Measurements from ENCODE around the gene CDKAL1.

CDKAL1 gene

DNA sequence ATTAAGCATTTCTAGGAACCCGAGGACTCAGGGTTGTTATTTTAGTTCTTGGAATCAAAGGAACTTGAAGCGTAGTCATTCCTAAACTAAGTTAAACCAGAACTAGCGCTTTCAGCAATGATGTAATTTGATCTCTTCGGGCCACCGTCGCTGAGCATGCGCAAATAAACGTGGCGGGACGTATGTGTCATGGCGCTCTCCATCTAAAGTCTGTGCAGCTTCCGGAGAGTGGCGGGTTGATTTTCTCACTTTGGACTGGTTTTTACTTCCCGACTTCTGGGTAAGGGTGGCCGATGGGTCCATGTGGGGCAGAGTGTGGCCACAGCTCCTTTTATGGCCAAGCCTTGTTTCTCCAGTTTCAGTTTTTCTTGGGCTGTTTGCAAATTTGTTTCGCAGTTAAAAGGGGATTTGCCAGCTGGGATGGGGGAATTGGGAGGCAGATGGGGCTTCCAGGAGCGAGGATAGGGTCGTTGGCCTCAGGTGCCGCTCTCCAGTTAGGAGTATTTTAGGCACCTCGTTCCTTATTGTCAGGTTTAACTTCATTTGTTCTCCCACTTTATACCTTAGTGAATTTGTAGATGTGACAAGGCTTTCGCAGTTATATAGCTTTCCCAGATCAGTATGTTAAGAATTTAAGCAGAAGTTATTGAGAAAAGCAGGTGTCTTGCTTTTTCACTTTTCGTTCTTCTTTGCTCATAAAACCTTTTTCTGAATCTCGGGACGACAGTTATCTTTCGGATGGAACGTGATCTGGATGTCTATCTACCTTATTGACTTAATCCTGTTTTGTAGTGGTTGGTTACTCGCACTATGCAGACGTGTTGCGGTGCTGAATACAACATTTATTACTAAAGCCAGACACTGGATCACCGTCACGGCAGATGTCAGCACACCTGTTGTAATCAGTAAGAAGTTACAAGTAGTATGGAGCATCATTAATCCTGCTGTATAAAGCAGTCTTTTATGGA, at the start of gene CDKAL1:
CDKAL1 (plus strand) TSS at position 163 of the 968 bp plus-strand sequence. CDS start 11,894 bp downstream, outside the sequence.
- peaks cover 10 to 12% of the 10 kb centered on the region in 2 donors for H3K4me1 ChIP-seq (ENCODE audit: control insufficient read depth in 1 of 2, insufficient read depth in 2 of 2, low read length in 2 of 2)
- peak within 1 kb of the TSS; percentile 92 to 97 for H3K4me3 ChIP-seq (ENCODE audit: low read depth in 1 of 2, low read length in 2 of 2)
- peak within 1 kb of the TSS; percentile 76 to 79 for H3K9ac ChIP-seq (ENCODE audit: low read depth in 1 of 2, low read length in 2 of 2)
- H3K27me3 ChIP-seq (ENCODE audit: control insufficient read depth in 1 of 2, insufficient read depth in 2 of 2, low read length in 2 of 2), result no peaks in the 10 kb centered on the region
- H3K36me3 ChIP-seq (ENCODE audit: control insufficient read depth in 1 of 2, insufficient read depth in 2 of 2, low read length in 2 of 2), result peaks cover 0 to 3% of the 10 kb centered on the region in 2 donors
- peak within 1 kb of the TSS; percentile 63 for H3K27ac ChIP-seq (ENCODE audit: low read depth, low read length)
- H3K9me3 ChIP-seq (ENCODE audit: control insufficient read depth in 1 of 2, low read length in 2 of 2), result no peaks in the 10 kb centered on the region

- H3K9ac ChIP-seq (ENCODE audit: low read depth in 1 of 2, low read length in 2 of 2), result no peak overlapping the region
- peaks cover 15 to 39% of the 10 kb centered on the region in 2 donors for H3K36me3 ChIP-seq (ENCODE audit: control insufficient read depth in 1 of 2, insufficient read depth in 2 of 2, low read length in 2 of 2)
Measured at GRCh38 chr6:20486641-20487040, 47.6 kb upstream of the CDKAL1 start.

GRCh38 chr6:20487669-20488375, 46.4 kb upstream of the CDKAL1 start:
- Histone ChIP-seq H3K36me3 (ENCODE audit: control insufficient read depth in 1 of 2, insufficient read depth in 2 of 2, low read length in 2 of 2) (peaks cover 16 to 38% of the 10 kb centered on the region in 2 donors), H3K4me3 (ENCODE audit: low read depth in 1 of 2, low read length in 2 of 2) (no peak overlapping the region), H3K4me1 (ENCODE audit: control insufficient read depth in 1 of 2, insufficient read depth in 2 of 2, low read length in 2 of 2) (no peaks in the 10 kb centered on the region), H3K27me3 (ENCODE audit: control insufficient read depth in 1 of 2, insufficient read depth in 2 of 2, low read length in 2 of 2) (no peaks in the 10 kb centered on the region), H3K27ac (ENCODE audit: low read depth, low read length) (no peak overlapping the region), H3K9ac (ENCODE audit: low read depth in 1 of 2, low read length in 2 of 2) (no peak overlapping the region), H3K9me3 (ENCODE audit: control insufficient read depth in 1 of 2, low read length in 2 of 2) (no peaks in the 10 kb centered on the region)

More at GRCh38 chr6:20486641-20487040, 47.6 kb upstream of the CDKAL1 start:
- no peaks in the 10 kb centered on the region for H3K9me3 ChIP-seq (ENCODE audit: control insufficient read depth in 1 of 2, low read length in 2 of 2)
- no peaks in the 10 kb centered on the region for H3K4me1 ChIP-seq (ENCODE audit: control insufficient read depth in 1 of 2, insufficient read depth in 2 of 2, low read length in 2 of 2)
- H3K27me3 ChIP-seq (ENCODE audit: control insufficient read depth in 1 of 2, insufficient read depth in 2 of 2, low read length in 2 of 2), result no peaks in the 10 kb centered on the region
- no peak overlapping the region for H3K4me3 ChIP-seq (ENCODE audit: low read depth in 1 of 2, low read length in 2 of 2)
- H3K27ac ChIP-seq (ENCODE audit: low read depth, low read length), result no peak overlapping the region

DNA sequence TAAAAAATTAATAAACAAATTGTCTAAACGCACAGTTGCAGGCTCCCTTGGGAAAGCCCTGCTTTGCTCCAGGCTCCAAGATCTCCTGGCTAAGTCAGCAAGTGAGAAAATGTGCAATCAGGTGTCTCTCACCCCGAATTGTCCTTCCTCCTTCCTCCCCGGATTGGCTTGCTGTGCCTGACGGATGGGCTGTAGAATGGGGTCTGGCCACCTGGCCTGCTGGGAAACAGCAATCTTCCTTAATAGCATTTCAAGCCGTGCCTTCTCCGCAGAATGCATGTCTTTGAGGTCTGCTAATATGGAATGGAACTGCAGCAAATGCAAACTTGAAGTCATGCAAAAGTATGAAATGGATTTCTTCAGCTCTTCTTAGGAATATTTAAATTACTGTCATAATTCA, 43.7 kb upstream of the CDKAL1 start:
- H3K9me3 ChIP-seq (ENCODE audit: control insufficient read depth in 1 of 2, low read length in 2 of 2), result no peaks in the 10 kb centered on the region
- no peak overlapping the region for H3K27ac ChIP-seq (ENCODE audit: low read depth, low read length)
- no peak overlapping the region for H3K4me3 ChIP-seq (ENCODE audit: low read depth in 1 of 2, low read length in 2 of 2)
- no peaks in the 10 kb centered on the region for H3K27me3 ChIP-seq (ENCODE audit: control insufficient read depth in 1 of 2, insufficient read depth in 2 of 2, low read length in 2 of 2)
- H3K9ac ChIP-seq (ENCODE audit: low read depth in 1 of 2, low read length in 2 of 2), result no peak overlapping the region
- peaks cover 16 to 32% of the 10 kb centered on the region in 2 donors for H3K36me3 ChIP-seq (ENCODE audit: control insufficient read depth in 1 of 2, insufficient read depth in 2 of 2, low read length in 2 of 2)
- no peaks in the 10 kb centered on the region for H3K4me1 ChIP-seq (ENCODE audit: control insufficient read depth in 1 of 2, insufficient read depth in 2 of 2, low read length in 2 of 2)

- Histone ChIP-seq H3K27ac (ENCODE audit: low read depth, low read length) (no peak overlapping the region), H3K4me1 (ENCODE audit: control insufficient read depth in 1 of 2, insufficient read depth in 2 of 2, low read length in 2 of 2) (no peaks in the 10 kb centered on the region), H3K9me3 (ENCODE audit: control insufficient read depth in 1 of 2, low read length in 2 of 2) (no peaks in the 10 kb centered on the region), H3K9ac (ENCODE audit: low read depth in 1 of 2, low read length in 2 of 2) (no peak overlapping the region), H3K27me3 (ENCODE audit: control insufficient read depth in 1 of 2, insufficient read depth in 2 of 2, low read length in 2 of 2) (no peaks in the 10 kb centered on the region), H3K36me3 (ENCODE audit: control insufficient read depth in 1 of 2, insufficient read depth in 2 of 2, low read length in 2 of 2) (peaks cover 16 to 32% of the 10 kb centered on the region in 2 donors), H3K4me3 (ENCODE audit: low read depth in 1 of 2, low read length in 2 of 2) (no peak overlapping the region)
Measured at GRCh38 chr6:20492099-20492498, 42.2 kb upstream of the CDKAL1 start.

DNA sequence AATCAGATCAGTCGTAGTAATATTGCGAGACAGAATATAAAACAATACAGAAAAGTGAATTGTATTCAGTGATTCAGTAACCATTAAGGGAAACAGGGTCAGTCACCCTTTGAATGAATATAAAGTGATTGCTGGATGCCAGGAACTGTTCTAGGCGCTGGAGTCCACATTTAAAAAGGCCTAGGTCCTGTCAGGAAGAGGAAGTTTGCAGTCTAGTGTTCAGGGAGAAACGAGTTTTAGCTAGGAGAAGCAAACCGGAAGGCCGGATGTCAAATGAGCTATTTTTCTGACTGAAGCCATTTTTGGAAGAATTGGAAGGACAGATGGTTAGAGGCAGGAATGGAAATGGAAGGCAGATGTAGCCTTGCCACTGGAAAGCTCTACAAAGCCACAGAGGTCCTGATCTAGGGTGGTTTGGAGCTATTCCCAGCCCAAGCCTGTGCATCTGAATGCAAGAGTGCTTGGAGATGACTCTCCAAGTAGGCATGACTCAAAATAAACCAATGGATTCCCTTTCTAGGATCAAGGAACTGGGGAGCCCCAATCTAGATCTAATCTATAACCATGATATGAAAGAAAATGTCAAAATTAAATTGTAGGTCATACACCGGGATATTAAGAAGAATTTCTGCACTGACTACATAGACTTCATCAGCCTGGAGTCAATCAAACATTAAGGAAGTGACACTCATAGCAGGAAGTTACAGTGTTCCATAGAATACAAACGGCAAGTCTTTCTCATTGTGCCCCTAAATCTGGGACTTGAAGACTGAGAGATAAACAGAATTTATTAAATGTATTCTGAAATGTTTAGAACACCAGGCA, 36.8 kb upstream of the CDKAL1 start:
- Histone ChIP-seq H3K27me3 (ENCODE audit: control insufficient read depth in 1 of 2, insufficient read depth in 2 of 2, low read length in 2 of 2) (no peaks in the 10 kb centered on the region), H3K9me3 (ENCODE audit: control insufficient read depth in 1 of 2, low read length in 2 of 2) (no peaks in the 10 kb centered on the region), H3K4me3 (ENCODE audit: low read depth in 1 of 2, low read length in 2 of 2) (no peak overlapping the region), H3K9ac (ENCODE audit: low read depth in 1 of 2, low read length in 2 of 2) (no peak overlapping the region), H3K4me1 (ENCODE audit: control insufficient read depth in 1 of 2, insufficient read depth in 2 of 2, low read length in 2 of 2) (no peaks in the 10 kb centered on the region), H3K27ac (ENCODE audit: low read depth, low read length) (no peak overlapping the region), H3K36me3 (ENCODE audit: control insufficient read depth in 1 of 2, insufficient read depth in 2 of 2, low read length in 2 of 2) (no peaks in the 10 kb centered on the region)

- Histone ChIP-seq H3K4me1 (ENCODE audit: control insufficient read depth in 1 of 2, insufficient read depth in 2 of 2, low read length in 2 of 2) (no peaks in the 10 kb centered on the region), H3K27ac (ENCODE audit: low read depth, low read length) (no peak overlapping the region), H3K27me3 (ENCODE audit: control insufficient read depth in 1 of 2, insufficient read depth in 2 of 2, low read length in 2 of 2) (no peaks in the 10 kb centered on the region), H3K9ac (ENCODE audit: low read depth in 1 of 2, low read length in 2 of 2) (no peak overlapping the region), H3K36me3 (ENCODE audit: control insufficient read depth in 1 of 2, insufficient read depth in 2 of 2, low read length in 2 of 2) (no peaks in the 10 kb centered on the region), H3K4me3 (ENCODE audit: low read depth in 1 of 2, low read length in 2 of 2) (no peak overlapping the region), H3K9me3 (ENCODE audit: control insufficient read depth in 1 of 2, low read length in 2 of 2) (no peaks in the 10 kb centered on the region)
Measured at GRCh38 chr6:20498041-20498385, 36.2 kb upstream of the CDKAL1 start.

- no peaks in the 10 kb centered on the region for H3K27me3 ChIP-seq (ENCODE audit: control insufficient read depth in 1 of 2, insufficient read depth in 2 of 2, low read length in 2 of 2)
- no peak overlapping the region for H3K9ac ChIP-seq (ENCODE audit: low read depth in 1 of 2, low read length in 2 of 2)
- H3K36me3 ChIP-seq (ENCODE audit: control insufficient read depth in 1 of 2, insufficient read depth in 2 of 2, low read length in 2 of 2), result no peaks in the 10 kb centered on the region
- H3K9me3 ChIP-seq (ENCODE audit: control insufficient read depth in 1 of 2, low read length in 2 of 2), result no peaks in the 10 kb centered on the region
- no peaks in the 10 kb centered on the region for H3K4me1 ChIP-seq (ENCODE audit: control insufficient read depth in 1 of 2, insufficient read depth in 2 of 2, low read length in 2 of 2)
- H3K27ac ChIP-seq (ENCODE audit: low read depth, low read length), result no peak overlapping the region
- no peak overlapping the region for H3K4me3 ChIP-seq (ENCODE audit: low read depth in 1 of 2, low read length in 2 of 2)
Measured at GRCh38 chr6:20509212-20509611, 25.0 kb upstream of the CDKAL1 start.

GRCh38 chr6:20511852-20512251, 22.4 kb upstream of the CDKAL1 start:
- Histone ChIP-seq H3K9ac (ENCODE audit: low read depth in 1 of 2, low read length in 2 of 2) (no peak overlapping the region), H3K36me3 (ENCODE audit: control insufficient read depth in 1 of 2, insufficient read depth in 2 of 2, low read length in 2 of 2) (no peaks in the 10 kb centered on the region), H3K4me1 (ENCODE audit: control insufficient read depth in 1 of 2, insufficient read depth in 2 of 2, low read length in 2 of 2) (no peaks in the 10 kb centered on the region), H3K27me3 (ENCODE audit: control insufficient read depth in 1 of 2, insufficient read depth in 2 of 2, low read length in 2 of 2) (no peaks in the 10 kb centered on the region), H3K27ac (ENCODE audit: low read depth, low read length) (no peak overlapping the region), H3K9me3 (ENCODE audit: control insufficient read depth in 1 of 2, low read length in 2 of 2) (no peaks in the 10 kb centered on the region), H3K4me3 (ENCODE audit: low read depth in 1 of 2, low read length in 2 of 2) (no peak overlapping the region)
